HG02970 (cell line): ENCODE measurements around the gene LLGL2.
"Not testable (repeated sequence)": the region's sequence is repeated elsewhere in the genome, so short reads cannot be mapped to it uniquely, and the experiment has no call there.

Source experiments
- ATAC-seq: cut with Tn5 transposase; IDR thresholded peaks from one replicate; pipeline ENCODE4 v1.9.1; 2021; ENCODE audit warnings: mild to moderate bottlenecking, moderate library complexity, moderate number of reproducible peaks; ENCODE audit not compliant: unreplicated experiment, low FRiP score

Gene LLGL2

GRCh38 chr17:75566834-75567233 is 41.3 kb downstream of the LLGL2 start:
- ATAC-seq, result no peak

GRCh38 chr17:75568412-75569255 is 43.1 kb downstream of the LLGL2 start:
- no peak for ATAC-seq

GRCh38 chr17:75570034-75570676 is 44.7 kb downstream of the LLGL2 start:
- no peak for ATAC-seq

GRCh38 chr17:75570772-75571171 is 45.3 kb downstream of the LLGL2 start:
- no peak for ATAC-seq

GRCh38 chr17:75571197-75571884 is 45.8 kb downstream of the LLGL2 start:
- no peak for ATAC-seq

- no peak for ATAC-seq
Observed at GRCh38 chr17:75571885-75572215, 46.4 kb downstream of the LLGL2 start.

- ATAC-seq, result no peak
Observed at GRCh38 chr17:75572713-75573539, 47.4 kb downstream of the LLGL2 start.

- ATAC-seq, result no peak
Observed at GRCh38 chr17:75573540-75573957, 48.1 kb downstream of the LLGL2 start.

GRCh38 chr17:75573994-75574393 is 48.5 kb downstream of the LLGL2 start:
- no peak for ATAC-seq

- ATAC-seq, result no peak
Observed at GRCh38 chr17:75574404-75575036, 49.0 kb downstream of the LLGL2 start.

- no peak for ATAC-seq
Observed at GRCh38 chr17:75575197-75575596, 49.7 kb downstream of the LLGL2 start.

- no peak for ATAC-seq
Observed at GRCh38 chr17:75575728-75576127, 50.2 kb downstream of the LLGL2 start.

GRCh38 chr17:75576661-75577060 is 51.2 kb downstream of the LLGL2 start:
- ATAC-seq, result no peak

GRCh38 chr17:75581121-75581725 is 55.7 kb downstream of the LLGL2 start:
- not testable (repeated sequence) for ATAC-seq

GRCh38 chr17:75583197-75583596 is 57.7 kb downstream of the LLGL2 start:
- not testable (repeated sequence) for ATAC-seq

GRCh38 chr17:75584849-75585175 is 59.3 kb downstream of the LLGL2 start:
- no peak for ATAC-seq

GRCh38 chr17:75587675-75588595 is 62.4 kb downstream of the LLGL2 start, which contains the start of gene MYO15B:
TSS of gene MYO15B (plus strand) at chr17:75587800. CDS start at chr17:75588058, 258 bp downstream.
- no peak for ATAC-seq

GRCh38 chr17:75588596-75589011 is 63.1 kb downstream of the LLGL2 start:
- no peak for ATAC-seq
